ENCODE data around the gene CERS1.
"Not testable (repeated sequence)": the region's sequence is repeated elsewhere in the genome, so short reads cannot be mapped to it uniquely, and the experiment has no call there.

The CERS1 gene

DNA sequence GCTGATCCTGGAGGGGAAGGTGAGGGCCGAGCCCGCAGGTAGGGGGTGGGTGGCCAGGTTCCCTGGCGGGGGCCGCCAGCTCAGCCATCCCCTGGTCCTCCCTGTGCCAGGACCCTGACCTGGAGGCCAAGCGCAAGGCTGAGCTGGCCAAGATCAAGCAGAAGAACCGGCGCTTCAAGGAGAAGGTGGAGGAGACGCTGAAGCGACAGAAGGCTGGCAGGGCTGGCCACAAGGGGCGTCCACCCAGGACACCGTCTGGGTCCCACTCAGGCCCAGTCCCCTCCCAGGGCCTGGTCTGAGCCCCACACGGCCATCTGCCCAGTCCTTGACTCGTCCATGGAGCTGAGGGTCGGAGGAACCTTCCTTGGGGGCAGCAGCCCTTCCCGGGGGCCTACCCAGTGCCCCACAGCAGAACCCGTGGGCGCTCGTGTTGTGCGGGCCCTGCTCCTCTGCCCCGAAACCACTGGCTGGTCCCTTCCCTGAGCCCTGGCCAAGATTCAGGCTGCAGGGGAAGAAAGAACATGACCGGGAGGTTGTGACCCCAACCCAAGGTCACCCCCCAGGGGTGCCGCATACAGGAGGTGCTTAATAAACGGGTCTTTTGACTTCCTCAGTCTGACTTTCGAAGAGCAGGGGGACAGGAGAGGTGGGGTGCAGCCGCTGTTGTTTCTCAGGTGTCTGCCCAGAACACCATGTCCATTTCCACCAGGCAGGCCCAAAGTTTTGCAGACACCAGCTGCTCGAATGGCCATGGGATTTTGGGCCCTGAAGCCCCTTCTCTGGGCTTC, 32.3 kb upstream of the CERS1 start:
- Mint-ChIP-seq H3K4me1 (ENCODE audit: low read depth) (peaks cover 4% of the 10 kb centered on the region), H3K4me3 (no peak overlapping the region), H3K36me3 (ENCODE audit: low read depth) (peaks cover 20% of the 10 kb centered on the region), H3K27me3 (peaks cover under 1% of the 10 kb centered on the region), H3K9me3 (no peaks in the 10 kb centered on the region), H3K27ac (no peak overlapping the region)

GRCh38 chr19:18924684-18925213, 28.8 kb upstream of the CERS1 start:
- peaks cover 33% of the 10 kb centered on the region for H3K36me3 Mint-ChIP-seq (ENCODE audit: low read depth)
- no peaks in the 10 kb centered on the region for H3K9me3 Mint-ChIP-seq
- no peaks in the 10 kb centered on the region for H3K27me3 Mint-ChIP-seq
- H3K4me1 Mint-ChIP-seq (ENCODE audit: low read depth) = peaks cover 15% of the 10 kb centered on the region
- H3K27ac Mint-ChIP-seq = no peak overlapping the region
- H3K4me3 Mint-ChIP-seq = no peak overlapping the region

DNA sequence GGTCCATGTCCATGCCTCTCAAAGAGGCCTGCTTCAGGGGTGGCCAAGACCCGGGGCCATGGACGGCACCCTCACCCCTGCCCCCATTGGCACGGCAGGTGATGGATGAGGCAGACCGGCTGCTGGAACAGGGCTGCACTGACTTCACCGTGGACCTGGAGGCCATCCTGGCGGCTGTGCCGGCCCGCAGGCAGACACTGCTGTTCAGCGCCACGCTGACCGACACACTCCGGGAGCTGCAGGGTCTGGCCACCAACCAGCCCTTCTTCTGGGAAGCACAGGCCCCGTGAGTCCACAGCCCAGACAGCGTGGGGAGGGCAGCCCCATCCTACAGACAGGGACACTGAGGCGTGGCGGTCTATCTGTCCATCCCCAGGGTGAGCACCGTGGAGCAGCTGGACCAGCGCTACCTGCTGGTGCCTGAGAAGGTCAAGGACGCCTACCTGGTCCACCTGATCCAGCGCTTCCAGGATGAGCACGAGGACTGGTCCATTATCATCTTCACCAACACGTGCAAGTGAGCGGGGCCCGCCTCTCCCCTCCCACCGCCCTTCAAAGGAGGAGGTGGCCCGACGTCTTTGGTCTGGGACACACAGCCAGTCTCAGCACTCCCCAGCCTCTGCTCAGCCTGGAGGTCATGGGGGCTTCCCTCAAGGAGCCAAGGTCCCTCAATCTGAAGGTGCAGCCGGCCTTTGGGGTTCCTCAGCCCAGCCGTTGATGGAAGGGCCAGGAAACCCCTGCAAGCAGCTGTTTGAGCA, 26.4 kb upstream of the CERS1 start:
- no peaks in the 10 kb centered on the region for H3K27me3 Mint-ChIP-seq
- peaks cover 39% of the 10 kb centered on the region for H3K36me3 Mint-ChIP-seq (ENCODE audit: low read depth)

GRCh38 chr19:18921593-18921992, 25.6 kb upstream of the CERS1 start:
- H3K4me1 Mint-ChIP-seq (ENCODE audit: low read depth) = peaks cover 42% of the 10 kb centered on the region
- peak overlapping the region; percentile 52 for H3K4me3 Mint-ChIP-seq
- H3K27ac Mint-ChIP-seq = no peak overlapping the region

More for the DNA sequence above, 26.4 kb upstream of the CERS1 start:
- H3K9me3 Mint-ChIP-seq = no peaks in the 10 kb centered on the region
- no peak overlapping the region for H3K4me3 Mint-ChIP-seq
- no peak overlapping the region for H3K27ac Mint-ChIP-seq
- H3K4me1 Mint-ChIP-seq (ENCODE audit: low read depth) = peaks cover 34% of the 10 kb centered on the region

DNA sequence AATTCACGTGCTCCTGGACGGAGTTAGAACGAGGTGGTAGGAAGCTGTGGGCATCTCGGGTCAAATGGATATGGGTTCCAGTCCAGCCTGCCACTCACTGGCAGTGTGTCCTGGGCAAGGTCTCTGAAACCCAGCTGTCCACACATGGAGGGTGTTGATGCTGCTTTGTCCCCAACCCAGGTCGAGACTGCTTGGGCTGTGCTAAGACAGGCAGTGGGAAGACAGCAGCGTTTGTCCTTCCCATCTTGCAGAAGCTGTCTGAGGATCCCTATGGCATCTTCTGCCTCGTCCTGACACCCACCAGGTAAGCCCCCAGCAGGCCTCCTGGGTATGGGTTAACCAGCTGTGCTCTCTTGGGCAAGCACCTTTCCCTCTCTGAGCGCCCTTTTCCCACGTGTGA, 24.4 kb upstream of the CERS1 start:
- Mint-ChIP-seq H3K9me3 (no peaks in the 10 kb centered on the region), H3K4me3 (peak overlapping the region; percentile 99), H3K36me3 (ENCODE audit: low read depth) (peaks cover 37% of the 10 kb centered on the region), H3K27me3 (no peaks in the 10 kb centered on the region), H3K4me1 (ENCODE audit: low read depth) (peaks cover 50% of the 10 kb centered on the region), H3K27ac (peak overlapping the region; percentile 96)

More at GRCh38 chr19:18921593-18921992, 25.6 kb upstream of the CERS1 start:
- no peaks in the 10 kb centered on the region for H3K9me3 Mint-ChIP-seq
- no peaks in the 10 kb centered on the region for H3K27me3 Mint-ChIP-seq
- H3K36me3 Mint-ChIP-seq (ENCODE audit: low read depth) = peaks cover 43% of the 10 kb centered on the region

- no peaks in the 10 kb centered on the region for H3K27me3 Mint-ChIP-seq
- peaks cover 35% of the 10 kb centered on the region for H3K36me3 Mint-ChIP-seq (ENCODE audit: low read depth)
- peak overlapping the region; percentile 99 for H3K4me3 Mint-ChIP-seq
- peaks cover 55% of the 10 kb centered on the region for H3K4me1 Mint-ChIP-seq (ENCODE audit: low read depth)
- peak overlapping the region; percentile 96 for H3K27ac Mint-ChIP-seq
- H3K9me3 Mint-ChIP-seq = no peaks in the 10 kb centered on the region
Measured at GRCh38 chr19:18919900-18920214, 23.9 kb upstream of the CERS1 start.

DNA sequence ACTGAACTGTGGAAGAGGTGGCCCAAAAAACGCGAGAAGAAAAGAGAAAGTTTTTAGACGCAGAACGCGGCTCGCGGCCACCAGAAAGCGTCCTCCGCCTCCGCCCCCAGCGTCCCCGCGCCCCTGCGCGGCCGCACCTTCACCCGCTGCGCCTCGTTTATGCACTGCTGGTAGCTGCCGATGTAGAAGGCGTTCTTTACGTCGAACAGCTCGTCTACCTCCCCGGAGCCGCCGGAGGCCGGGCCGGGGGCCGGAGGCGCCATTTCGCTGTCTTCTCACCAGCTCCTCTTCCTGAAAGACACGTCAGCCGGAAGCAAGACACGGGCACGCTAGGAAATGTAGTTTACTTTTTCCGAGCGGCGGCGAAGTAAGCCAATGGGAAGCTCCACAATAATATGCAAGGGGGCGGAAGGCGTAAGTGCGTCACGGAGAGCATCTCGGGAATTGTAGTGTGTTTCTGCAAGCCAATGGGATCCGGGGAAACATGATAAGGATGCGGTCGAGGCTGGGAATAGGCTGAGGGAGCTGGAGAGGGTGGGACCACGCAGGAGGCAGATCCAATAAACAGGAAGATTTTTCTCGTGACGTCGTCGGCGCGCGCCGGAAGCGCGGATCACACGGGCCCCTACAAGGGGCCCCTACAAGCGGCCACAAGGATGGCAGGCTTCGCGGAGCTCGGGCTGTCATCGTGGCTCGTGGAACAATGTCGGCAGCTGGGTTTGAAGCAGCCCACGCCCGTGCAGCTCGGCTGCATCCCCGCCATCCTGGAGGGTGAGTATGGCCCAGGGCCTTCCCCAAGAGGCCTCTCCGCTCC, 23.3 kb upstream of the CERS1 start, which contains the start of the genes COPE and DDX49:
COPE (minus strand) TSS at position 302 of the 814 bp plus-strand sequence; CDS start at position 263, 39 bp downstream.
DDX49 (plus strand) TSS at position 630 of the 814 bp plus-strand sequence; CDS start at position 657, 27 bp downstream.
- Mint-ChIP-seq H3K9me3 (no peaks in the 10 kb centered on the region), H3K4me1 (ENCODE audit: low read depth) (peaks cover 56% of the 10 kb centered on the region), H3K36me3 (ENCODE audit: low read depth) (peaks cover 29% of the 10 kb centered on the region), H3K4me3 (peak within 1 kb of the TSS; percentile 99), H3K27me3 (no peaks in the 10 kb centered on the region), H3K27ac (peak within 1 kb of the TSS; percentile 96)

GRCh38 chr19:18917593-18917992, 21.6 kb upstream of the CERS1 start:
- Mint-ChIP-seq H3K27ac (peak overlapping the region; percentile 80), H3K4me1 (ENCODE audit: low read depth) (peaks cover 56% of the 10 kb centered on the region), H3K4me3 (peak overlapping the region; percentile 61)

GRCh38 chr19:18915639-18916038, 19.7 kb upstream of the CERS1 start:
- no peak overlapping the region for H3K27ac Mint-ChIP-seq
- peak overlapping the region; percentile 17 for H3K4me3 Mint-ChIP-seq
- H3K27me3 Mint-ChIP-seq = no peaks in the 10 kb centered on the region
- peaks cover 22% of the 10 kb centered on the region for H3K36me3 Mint-ChIP-seq (ENCODE audit: low read depth)
- peaks cover 49% of the 10 kb centered on the region for H3K4me1 Mint-ChIP-seq (ENCODE audit: low read depth)
- no peaks in the 10 kb centered on the region for H3K9me3 Mint-ChIP-seq

More at GRCh38 chr19:18917593-18917992, 21.6 kb upstream of the CERS1 start:
- H3K36me3 Mint-ChIP-seq (ENCODE audit: low read depth) = peaks cover 28% of the 10 kb centered on the region
- H3K27me3 Mint-ChIP-seq, H3K9me3 Mint-ChIP-seq: not testable (repeated sequence)

- Mint-ChIP-seq H3K36me3 (ENCODE audit: low read depth) (peaks cover 20% of the 10 kb centered on the region), H3K27me3 (no peaks in the 10 kb centered on the region), H3K27ac (no peak overlapping the region), H3K4me3 (no peak overlapping the region), H3K9me3 (no peaks in the 10 kb centered on the region), H3K4me1 (ENCODE audit: low read depth) (peaks cover 30% of the 10 kb centered on the region)
Measured at GRCh38 chr19:18913466-18913865, 17.5 kb upstream of the CERS1 start.

GRCh38 chr19:18912933-18913332, 17.0 kb upstream of the CERS1 start:
- H3K4me1 Mint-ChIP-seq (ENCODE audit: low read depth) = peaks cover 26% of the 10 kb centered on the region
- peaks cover 20% of the 10 kb centered on the region for H3K36me3 Mint-ChIP-seq (ENCODE audit: low read depth)
- H3K27ac Mint-ChIP-seq = no peak overlapping the region
- no peaks in the 10 kb centered on the region for H3K27me3 Mint-ChIP-seq
- no peaks in the 10 kb centered on the region for H3K9me3 Mint-ChIP-seq
- H3K4me3 Mint-ChIP-seq = no peak overlapping the region

DNA sequence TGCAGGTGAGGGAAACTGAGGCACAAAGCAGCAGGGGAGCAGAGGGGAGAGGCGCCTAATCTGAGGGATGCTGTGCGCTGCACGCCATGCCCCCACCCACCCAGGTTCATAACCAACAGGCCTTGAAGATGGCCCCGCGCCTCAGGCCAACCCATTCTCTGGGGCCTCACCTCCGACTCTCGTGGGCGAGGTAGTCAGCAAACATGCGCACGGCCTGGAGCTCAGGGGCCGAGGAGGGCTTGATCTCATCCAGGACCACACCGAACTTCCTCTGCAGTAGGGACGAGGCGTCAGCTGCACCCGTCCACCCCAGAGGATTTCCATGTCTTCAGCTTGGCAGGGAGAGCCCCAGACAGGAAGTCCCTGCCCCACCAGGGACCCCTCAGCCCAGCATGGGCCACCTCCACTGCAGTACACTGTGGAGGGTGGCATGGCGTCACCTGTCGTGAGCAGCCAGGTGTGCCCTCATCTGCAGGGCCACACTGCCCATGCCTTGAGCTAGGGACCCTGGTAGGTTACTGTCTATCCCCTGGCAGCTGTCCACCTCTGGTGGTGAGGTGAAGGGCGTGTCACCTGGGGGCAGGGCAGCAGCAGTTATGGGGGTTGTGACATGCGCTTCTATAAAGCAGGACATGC, 15.0 kb upstream of the CERS1 start:
- peaks cover 15% of the 10 kb centered on the region for H3K36me3 Mint-ChIP-seq (ENCODE audit: low read depth)
- peaks cover 9% of the 10 kb centered on the region for H3K4me1 Mint-ChIP-seq (ENCODE audit: low read depth)
- H3K27me3 Mint-ChIP-seq = no peaks in the 10 kb centered on the region
- no peak overlapping the region for H3K4me3 Mint-ChIP-seq
- no peak overlapping the region for H3K27ac Mint-ChIP-seq
- no peaks in the 10 kb centered on the region for H3K9me3 Mint-ChIP-seq

GRCh38 chr19:18910010-18910409, 14.1 kb upstream of the CERS1 start:
- H3K4me3 Mint-ChIP-seq = no peak overlapping the region

More at GRCh38 chr19:18910010-18910409, 14.1 kb upstream of the CERS1 start:
- peaks cover 2% of the 10 kb centered on the region for H3K4me1 Mint-ChIP-seq (ENCODE audit: low read depth)
- no peaks in the 10 kb centered on the region for H3K27me3 Mint-ChIP-seq
- no peaks in the 10 kb centered on the region for H3K9me3 Mint-ChIP-seq
- peaks cover 15% of the 10 kb centered on the region for H3K36me3 Mint-ChIP-seq (ENCODE audit: low read depth)
- no peak overlapping the region for H3K27ac Mint-ChIP-seq
